HepG2 (cell line): ENCODE measurements around the gene ABCA2.

ENCODE experiments used
- PRDM4 ChIP-seq: sonication (generic); formaldehyde crosslinking; IDR thresholded peaks from 2 replicates; pipeline ENCODE4 v1.9.0; 2021; ENCODE audit warnings: missing genetic modification reagents, borderline replicate concordance
- RBAK ChIP-seq: sonication (generic); formaldehyde crosslinking; IDR thresholded peaks from 2 replicates; pipeline ENCODE4 v1.5.1; 2020; ENCODE audit warnings: mild to moderate bottlenecking, missing genetic modification reagents
- TAF1 ChIP-seq: sonication (generic); formaldehyde crosslinking; IDR thresholded peaks from 2 replicates; pipeline ENCODE4 v1.4.0; 2020; ENCODE audit warnings: missing genetic modification reagents

DNA sequence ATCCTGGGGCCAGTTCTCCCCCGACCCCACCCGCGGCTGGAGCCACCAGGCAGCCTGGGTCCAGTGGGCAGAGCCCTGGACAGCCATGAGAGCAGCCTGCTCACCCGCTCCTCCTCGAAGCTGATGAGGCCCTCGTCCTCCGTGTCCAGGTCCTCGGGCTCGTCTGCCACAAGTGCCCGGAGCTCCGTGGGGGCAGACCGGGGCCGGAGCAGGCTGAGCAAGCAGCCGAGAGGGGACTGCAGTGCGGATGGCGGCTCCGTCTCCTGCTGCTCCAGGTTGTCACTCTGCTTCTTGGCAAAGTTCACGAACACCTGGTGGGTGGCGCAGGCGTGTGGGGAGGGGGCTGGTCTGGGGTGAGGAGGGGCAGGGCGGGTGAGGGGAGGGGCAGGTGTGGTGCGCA lies 19.7 kb downstream of the ABCA2 start:
- TF ChIP-seq TAF1 (CRISPR knock-in tag) (no peak), RBAK (CRISPR knock-in tag) (no peak), PRDM4 (no peak)
